HEK293T (cell line): ENCODE data around the gene CEP78.

Experiments
- ARNT ChIP-seq: fragments of 450-650 bp; IDR thresholded peaks from 2 replicates; pipeline ENCODE4 v1.6.1; 2017; ENCODE audit warnings: mild to moderate bottlenecking
- BHLHE40 ChIP-seq: fragments of 450-650 bp; IDR thresholded peaks from 2 replicates; pipeline ENCODE4 v1.6.1; 2016; ENCODE audit warnings: mild to moderate bottlenecking, moderate library complexity, borderline replicate concordance
- ELF4 ChIP-seq: fragments of 450-650 bp; IDR thresholded peaks from 2 replicates; pipeline ENCODE4 v1.6.1; 2017; ENCODE audit warnings: antibody characterized with exemption
- FOXA1 ChIP-seq: fragments of 450-650 bp; IDR thresholded peaks from 2 replicates; pipeline ENCODE4 v1.6.1; 2016; ENCODE audit warnings: mild to moderate bottlenecking
- FOXK2 ChIP-seq: fragments of 450-650 bp; IDR thresholded peaks from 2 replicates; pipeline ENCODE4 v1.6.1; 2016; ENCODE audit warnings: mild to moderate bottlenecking
- FOXM1 ChIP-seq: fragments of 450-650 bp; IDR thresholded peaks from 2 replicates; pipeline ENCODE4 v1.6.1; 2017; ENCODE audit warnings: mild to moderate bottlenecking, borderline replicate concordance
- HDGF ChIP-seq: fragments of 450-650 bp; IDR thresholded peaks from 2 replicates; pipeline ENCODE4 v1.6.1; 2017; ENCODE audit warnings: antibody characterized with exemption, borderline replicate concordance
- L3MBTL2 ChIP-seq: fragments of 450-650 bp; conservative IDR thresholded peaks from 2 replicates; pipeline ENCODE4 v1.6.1; 2016; ENCODE audit warnings: mild to moderate bottlenecking
- LEF1 ChIP-seq: fragments of 450-650 bp; IDR thresholded peaks from 2 replicates; pipeline ENCODE4 v1.6.1; 2017; ENCODE audit warnings: mild to moderate bottlenecking, borderline replicate concordance
- NFRKB ChIP-seq: fragments of 450-650 bp; IDR thresholded peaks from 2 replicates; pipeline ENCODE4 v1.6.1; 2016; ENCODE audit warnings: mild to moderate bottlenecking, moderate library complexity
- SP1 ChIP-seq: fragments of 450-650 bp; IDR thresholded peaks from 2 replicates; pipeline ENCODE4 v1.6.1; 2017
- SUZ12 ChIP-seq: fragments of 450-650 bp; IDR thresholded peaks from 2 replicates; pipeline ENCODE4 v1.6.1; 2016; ENCODE audit warnings: mild to moderate bottlenecking
- TARDBP ChIP-seq: fragments of 450-650 bp; IDR thresholded peaks from 2 replicates; pipeline ENCODE4 v1.6.1; 2016
- ZNF384 ChIP-seq: fragments of 450-650 bp; IDR thresholded peaks from 2 replicates; pipeline ENCODE4 v1.6.1; 2016

GRCh38 chr9:78311886-78312524 lies 76.1 kb downstream of the CEP78 start:
- TF ChIP-seq FOXK2, result no peak
- TF ChIP-seq FOXM1, result no peak
- TF ChIP-seq ELF4, result no peak
- TF ChIP-seq SP1, result no peak
- no peak for TF ChIP-seq BHLHE40
- no peak for TF ChIP-seq L3MBTL2
- no peak for TF ChIP-seq ZNF384
- no peak for TF ChIP-seq HDGF
- TF ChIP-seq FOXA1, result no peak
- no peak for TF ChIP-seq LEF1
- no peak for TF ChIP-seq NFRKB
- no peak for TF ChIP-seq SUZ12
- TF ChIP-seq TARDBP, result no peak
- no peak for TF ChIP-seq ARNT
